Measurements from ENCODE around the gene TMEM270. TPM values are rescaled to one million over a fixed set of nuclear protein-coding genes. Genes with fewer than 3 reads are reported as not detected.
A peak's percentile ranks its signal among the peaks of the same experiment; 100 is the strongest.
"Not testable (repeated sequence)": the region's sequence is repeated elsewhere in the genome, so short reads cannot be mapped to it uniquely, and the experiment has no call there.

The TMEM270 gene
- total RNA-seq, 2 donors from 2014 or later: 4.9 TPM; not detected in 1

DNA sequence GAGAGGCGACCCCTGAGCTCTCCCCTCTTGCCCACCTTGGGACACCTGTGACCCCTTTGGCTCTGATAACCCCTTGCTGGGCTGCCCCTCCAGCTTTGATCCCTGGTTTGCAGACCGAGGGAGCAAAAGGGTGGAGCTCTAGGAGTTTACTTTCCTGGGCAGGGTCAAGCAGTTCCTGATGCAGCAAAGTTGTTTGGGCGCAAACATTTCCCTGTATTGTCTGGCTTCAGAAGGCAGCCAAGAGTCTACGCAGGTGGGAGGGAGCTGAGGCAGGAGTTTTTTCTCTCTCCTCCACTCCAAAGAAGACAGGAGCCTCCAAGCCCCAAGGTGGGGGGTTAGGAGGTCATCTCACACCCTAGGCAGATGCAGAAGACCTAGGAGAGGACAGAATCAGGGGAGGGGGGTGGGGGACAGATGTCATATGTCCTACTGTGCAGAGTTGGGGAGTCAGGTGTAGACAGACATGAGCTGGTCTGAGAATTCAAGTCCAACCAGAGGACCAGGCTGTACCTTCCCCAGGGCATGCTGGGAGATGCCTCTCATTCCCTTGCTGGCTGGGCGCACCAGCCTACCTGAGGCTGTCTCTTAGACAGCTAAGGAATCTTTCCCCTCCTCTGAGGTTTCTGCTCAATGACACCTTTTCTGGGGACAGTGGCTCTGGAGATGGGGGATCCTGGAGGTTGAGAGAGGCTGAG is 20.5 kb downstream of the TMEM270 start:
- Histone ChIP-seq H3K27ac (no peak overlapping the region), H3K4me3 (no peak overlapping the region), H3K9me3 (no peaks in the 10 kb centered on the region), H3K36me3 (no peaks in the 10 kb centered on the region), H3K4me1 (replicated peaks) (peaks cover 3% of the 10 kb centered on the region), H3K27me3 (replicated peaks; ENCODE audit: insufficient read depth) (no peaks in the 10 kb centered on the region)
- intact Hi-C loops (cut with DNase I): no loop called here
- DNase-seq (ENCODE audit: low spot score): no peak
- 42% methylated on average over 5 of the region's 5 CpGs for WGBS
- TF ChIP-seq, protein P1, sequence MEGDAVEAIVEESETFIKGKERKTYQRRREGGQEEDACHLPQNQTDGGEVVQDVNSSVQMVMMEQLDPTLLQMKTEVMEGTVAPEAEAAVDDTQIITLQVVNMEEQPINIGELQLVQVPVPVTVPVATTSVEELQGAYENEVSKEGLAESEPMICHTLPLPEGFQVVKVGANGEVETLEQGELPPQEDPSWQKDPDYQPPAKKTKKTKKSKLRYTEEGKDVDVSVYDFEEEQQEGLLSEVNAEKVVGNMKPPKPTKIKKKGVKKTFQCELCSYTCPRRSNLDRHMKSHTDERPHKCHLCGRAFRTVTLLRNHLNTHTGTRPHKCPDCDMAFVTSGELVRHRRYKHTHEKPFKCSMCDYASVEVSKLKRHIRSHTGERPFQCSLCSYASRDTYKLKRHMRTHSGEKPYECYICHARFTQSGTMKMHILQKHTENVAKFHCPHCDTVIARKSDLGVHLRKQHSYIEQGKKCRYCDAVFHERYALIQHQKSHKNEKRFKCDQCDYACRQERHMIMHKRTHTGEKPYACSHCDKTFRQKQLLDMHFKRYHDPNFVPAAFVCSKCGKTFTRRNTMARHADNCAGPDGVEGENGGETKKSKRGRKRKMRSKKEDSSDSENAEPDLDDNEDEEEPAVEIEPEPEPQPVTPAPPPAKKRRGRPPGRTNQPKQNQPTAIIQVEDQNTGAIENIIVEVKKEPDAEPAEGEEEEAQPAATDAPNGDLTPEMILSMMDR (IDR thresholded peaks at IDR 0.05): no peak
- TF ChIP-seq POLR2A (IDR thresholded peaks at IDR 0.05) (no peak), POLR2AphosphoS5 (IDR thresholded peaks at IDR 0.05) (no peak)

DNA sequence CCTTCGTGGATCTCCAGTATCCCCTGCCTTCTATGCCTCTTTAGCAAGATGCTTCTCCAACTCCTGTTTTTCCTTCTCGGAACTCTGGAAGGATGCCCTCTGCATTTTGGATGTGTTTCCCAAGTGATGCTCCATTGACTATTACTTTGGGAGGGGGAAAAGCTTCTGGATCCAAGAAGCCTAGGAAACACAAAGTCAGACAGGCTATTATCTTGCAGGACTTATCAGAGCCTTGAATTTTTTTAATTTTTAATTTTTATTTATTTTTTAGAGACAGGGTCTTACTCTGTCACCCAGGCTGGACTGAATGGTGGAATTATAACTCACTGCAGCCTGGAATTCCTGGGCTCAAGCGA is 21.1 kb downstream of the TMEM270 start:
- 83% methylated on average over 3 of the region's 3 CpGs for WGBS
- no peak overlapping the region for H3K27ac ChIP-seq
- intact Hi-C loops (cut with DNase I): no loop called here

DNA sequence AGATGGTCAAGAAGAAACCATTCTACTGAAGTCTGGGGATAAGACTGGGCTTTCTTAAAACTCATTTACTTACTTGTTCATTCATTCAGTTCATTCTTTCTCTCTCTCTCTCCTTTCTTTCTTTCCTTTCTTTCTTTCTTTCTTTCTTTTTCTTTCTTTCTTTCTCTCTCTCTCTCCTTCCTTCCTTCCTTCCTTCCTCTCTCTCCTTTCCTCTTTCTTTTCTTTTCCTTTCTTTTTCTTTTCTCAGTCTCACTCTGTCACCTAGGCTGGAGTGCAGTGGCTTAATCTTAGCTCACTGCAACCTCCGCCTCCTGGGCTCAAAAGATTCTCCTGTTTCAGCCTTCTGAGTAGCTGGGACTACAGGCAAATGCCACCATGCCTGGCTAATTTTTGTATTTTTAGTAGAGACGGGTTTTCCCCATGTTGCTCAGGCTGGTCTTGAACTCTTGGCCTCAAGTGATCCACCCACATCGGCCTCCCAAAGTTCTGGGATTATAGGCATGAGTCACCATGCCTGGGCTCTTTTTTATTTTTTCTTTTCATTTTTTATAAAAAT is 24.0 kb downstream of the TMEM270 start:
- H3K4me1 ChIP-seq (replicated peaks); intact Hi-C loops (cut with DNase I); H3K27ac ChIP-seq; H3K36me3 ChIP-seq; DNase-seq (ENCODE audit: low spot score); H3K4me3 ChIP-seq; H3K27me3 ChIP-seq (replicated peaks; ENCODE audit: insufficient read depth); H3K9me3 ChIP-seq: not testable (repeated sequence)
- WGBS: 91% methylated on average over 3 of the region's 3 CpGs

More for the DNA sequence above, 21.1 kb downstream of the TMEM270 start:
- H3K4me3 ChIP-seq: no peak overlapping the region
- H3K27me3 ChIP-seq (replicated peaks; ENCODE audit: insufficient read depth): no peaks in the 10 kb centered on the region
- peaks cover 8% of the 10 kb centered on the region for H3K4me1 ChIP-seq (replicated peaks)
- no peak for TF ChIP-seq POLR2A (IDR thresholded peaks at IDR 0.05)
- TF ChIP-seq, protein P1 (IDR thresholded peaks at IDR 0.05): no peak
- TF ChIP-seq POLR2AphosphoS5 (IDR thresholded peaks at IDR 0.05): no peak
- no peaks in the 10 kb centered on the region for H3K9me3 ChIP-seq
- no peaks in the 10 kb centered on the region for H3K36me3 ChIP-seq
- no peak for DNase-seq (ENCODE audit: low spot score)

DNA sequence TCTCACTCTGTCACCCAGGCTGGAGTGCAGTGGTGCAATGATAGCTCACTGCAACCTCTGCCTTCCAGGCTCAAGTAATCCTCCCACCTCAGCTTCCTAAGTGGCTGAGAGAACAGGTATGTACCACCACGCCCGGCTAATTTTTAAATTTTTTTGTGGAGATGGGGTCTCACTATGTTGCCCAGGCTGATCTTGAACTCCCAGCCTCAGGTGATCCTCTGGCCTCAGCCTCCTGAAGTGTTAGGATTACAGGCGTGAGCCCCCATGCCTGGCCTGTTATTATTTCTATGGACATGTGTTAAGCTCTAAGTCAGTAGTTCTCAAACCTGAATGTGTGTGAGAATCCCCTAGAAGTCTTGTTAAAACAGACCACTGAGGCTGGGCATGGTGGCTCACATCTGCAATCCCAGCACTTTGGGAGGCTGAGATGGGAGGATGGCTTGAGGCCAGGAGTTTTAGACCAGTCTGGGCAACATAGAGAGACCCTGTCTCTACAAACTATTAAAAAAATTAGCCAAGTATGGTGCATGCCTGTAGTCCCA is 24.5 kb downstream of the TMEM270 start:
- Histone ChIP-seq H3K9me3 (no peaks in the 10 kb centered on the region), H3K36me3 (no peaks in the 10 kb centered on the region), H3K27me3 (replicated peaks; ENCODE audit: insufficient read depth) (no peaks in the 10 kb centered on the region), H3K4me1 (replicated peaks) (peaks cover 8% of the 10 kb centered on the region), H3K4me3 (no peak overlapping the region), H3K27ac (no peak overlapping the region)
- TF ChIP-seq POLR2A (IDR thresholded peaks at IDR 0.05) (no peak), POLR2AphosphoS5 (IDR thresholded peaks at IDR 0.05) (no peak)
- TF ChIP-seq, protein P1 (IDR thresholded peaks at IDR 0.05): no peak
- WGBS: 90% methylated on average over 3 of the region's 3 CpGs
- intact Hi-C loops (cut with DNase I): no loop called here
- DNase-seq (ENCODE audit: low spot score): no peak

DNA sequence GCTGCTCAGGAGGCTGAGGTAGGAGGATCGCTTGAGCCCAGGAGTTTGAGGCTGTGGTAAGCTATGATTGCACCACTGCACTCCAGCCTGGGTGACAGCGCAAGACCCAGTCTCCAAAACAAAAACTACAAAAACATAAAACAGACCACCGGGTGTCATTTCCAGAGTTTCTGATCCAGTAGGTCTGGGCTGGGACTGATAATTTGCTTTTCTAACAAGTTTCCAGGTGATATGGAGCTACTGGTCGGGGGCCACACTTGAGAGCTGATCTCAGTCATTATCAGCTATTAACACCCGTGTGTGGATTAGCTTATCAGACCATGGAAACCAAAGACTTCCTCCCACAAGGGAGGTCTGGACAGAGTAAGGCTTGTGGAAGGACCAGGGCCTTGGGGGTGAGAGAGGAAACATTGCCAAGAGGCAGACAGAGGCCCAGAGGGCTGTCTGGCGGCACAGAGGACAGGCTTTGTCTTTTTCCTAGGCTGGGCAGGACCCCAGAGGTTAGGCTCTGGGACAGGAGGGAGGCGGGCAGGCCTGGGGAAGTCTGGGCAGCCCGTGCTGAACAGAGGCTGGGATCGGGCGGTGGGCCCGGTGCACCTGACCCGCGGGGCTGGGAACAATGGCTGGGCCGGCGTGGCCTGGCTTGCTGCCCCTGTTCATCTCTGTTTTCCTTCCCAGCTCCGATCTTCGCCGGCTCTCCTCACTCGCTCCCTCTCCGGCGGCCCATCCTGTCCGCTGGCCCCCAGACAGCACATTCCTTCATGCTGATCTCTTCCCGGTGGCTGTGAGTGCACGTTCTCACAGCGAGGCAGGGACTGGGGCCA is 25.2 kb downstream of the TMEM270 start:
- no peaks in the 10 kb centered on the region for H3K27me3 ChIP-seq (replicated peaks; ENCODE audit: insufficient read depth)
- H3K27ac ChIP-seq: peak overlapping the region; percentile 15 to 33
- no peaks in the 10 kb centered on the region for H3K9me3 ChIP-seq
- TF ChIP-seq POLR2AphosphoS5 (IDR thresholded peaks at IDR 0.05): no peak
- TF ChIP-seq POLR2A (IDR thresholded peaks at IDR 0.05): no peak
- TF ChIP-seq, protein P1 (IDR thresholded peaks at IDR 0.05): no peak
- 20% methylated on average over 25 of the region's 25 CpGs for WGBS
- no peaks in the 10 kb centered on the region for H3K36me3 ChIP-seq
- no peak overlapping the region for H3K4me3 ChIP-seq
- intact Hi-C loops (cut with DNase I): no loop called here
- DNase-seq (ENCODE audit: low spot score): peak; percentile 19
- H3K4me1 ChIP-seq (replicated peaks): peaks cover 8% of the 10 kb centered on the region
